ENCODE measurements around the gene CNP.
A peak's percentile ranks its signal among the peaks of the same experiment; 100 is the strongest.

DNA sequence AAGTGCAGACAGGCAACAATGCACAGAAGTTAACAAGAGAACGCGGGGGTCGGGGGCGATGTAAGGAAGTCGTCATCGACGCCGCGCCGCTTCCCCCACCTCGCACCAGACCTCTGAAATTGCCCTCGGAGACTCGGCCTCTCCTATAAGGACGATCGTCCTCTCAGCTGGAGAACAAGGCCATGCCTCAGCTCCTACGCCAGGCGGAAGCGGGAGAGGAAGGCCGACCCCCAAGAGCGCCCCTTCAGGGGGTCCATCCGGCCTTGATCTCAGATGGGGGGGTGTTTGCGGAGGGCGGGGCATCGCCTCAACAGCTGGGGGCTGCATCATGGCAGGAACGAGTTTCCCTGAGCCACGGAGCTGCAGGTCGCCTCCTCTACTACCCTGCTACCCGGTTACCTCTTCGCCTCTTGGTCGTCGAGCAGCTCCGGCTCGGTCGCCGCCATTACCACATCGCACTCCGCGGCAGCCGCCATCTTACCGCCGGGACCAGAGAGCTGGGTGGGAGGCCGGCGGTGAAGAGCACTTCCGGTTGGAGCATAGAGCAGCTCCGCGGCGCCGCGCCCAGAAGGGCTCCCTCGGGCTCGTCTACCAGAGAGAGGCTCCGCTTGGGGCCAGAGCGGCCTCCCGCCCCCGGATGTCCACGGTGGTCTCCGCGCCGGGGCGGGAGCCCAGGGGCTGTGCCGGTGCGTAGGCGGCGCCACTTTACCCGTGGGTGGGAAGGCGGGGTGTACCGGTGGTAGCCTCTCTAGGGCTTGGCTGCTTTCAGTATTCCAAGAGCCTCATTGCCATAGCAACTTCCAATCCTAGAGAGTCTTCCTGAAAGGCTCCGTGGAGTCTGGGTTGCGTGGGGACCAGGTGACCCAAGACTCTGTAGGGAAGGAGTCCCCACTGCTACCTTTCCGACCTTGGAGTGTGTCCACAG is 50.6 kb downstream of the CNP start, which contains the start of gene DNAJC7:
- TF ChIP-seq POLR2A (IDR thresholded peaks at IDR 0.05; ENCODE audit: low read depth, low read length) (peak; percentile 95), POLR2AphosphoS5 (IDR thresholded peaks at IDR 0.05; ENCODE audit: low read depth, low read length) (peak; percentile 93)

Measured in GM12892 (cell line).